T1000 (cell line): Measurements from ENCODE around the gene FAS.

Experiments used
- DNase-seq: peaks from one replicate; lab custom pipeline; 2025; ENCODE audit warnings: mixed read lengths; lab: John Stamatoyannopoulos, UW

Gene FAS

GRCh38 chr10:88990384-88991160, at the start of gene FAS:
FAS (plus strand) TSS chr10:88990798; CDS start chr10:88990877, 79 bp downstream.
- DNase-seq = peak; percentile 56

DNA sequence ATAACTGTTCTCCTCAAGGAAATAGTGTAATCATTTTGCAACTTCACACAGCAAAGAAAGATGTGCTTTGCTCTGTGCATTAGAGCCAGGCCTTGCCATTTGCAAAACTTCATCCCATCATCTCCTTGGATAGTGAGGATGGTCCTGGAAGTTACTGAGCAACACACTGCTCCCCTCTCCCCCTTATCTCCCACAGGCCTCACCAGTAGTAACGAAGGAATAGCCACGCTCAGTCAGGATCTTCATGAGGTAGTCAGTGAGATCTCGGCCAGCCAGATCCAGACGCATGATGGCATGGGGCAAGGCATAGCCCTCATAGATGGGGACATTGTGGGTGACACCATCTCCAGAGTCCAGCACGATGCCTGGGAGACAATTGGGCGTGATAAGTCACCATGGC, 49.6 kb upstream of the FAS start:
- DNase-seq = no peak

DNA sequence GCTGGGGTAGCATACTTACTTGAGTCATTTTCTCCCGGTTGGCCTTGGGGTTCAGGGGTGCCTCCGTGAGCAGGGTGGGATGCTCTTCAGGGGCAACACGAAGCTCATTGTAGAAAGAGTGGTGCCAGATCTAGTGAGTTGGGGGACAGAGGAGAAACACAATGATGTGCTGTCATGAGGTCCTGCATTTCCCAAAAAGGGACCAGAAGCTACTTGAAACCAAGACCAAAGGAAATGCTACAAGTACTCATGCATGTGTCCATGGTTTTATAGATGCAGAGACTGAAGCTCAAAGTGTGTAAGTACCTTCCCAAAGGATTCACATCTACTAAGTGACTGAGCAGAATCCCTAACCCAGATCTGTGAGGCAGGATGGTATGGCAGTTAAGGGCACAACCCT, 46.8 kb upstream of the FAS start:
- DNase-seq = no peak

- DNase-seq = no peak
Observed at GRCh38 chr10:88944813-88945212, 45.8 kb upstream of the FAS start.

DNA sequence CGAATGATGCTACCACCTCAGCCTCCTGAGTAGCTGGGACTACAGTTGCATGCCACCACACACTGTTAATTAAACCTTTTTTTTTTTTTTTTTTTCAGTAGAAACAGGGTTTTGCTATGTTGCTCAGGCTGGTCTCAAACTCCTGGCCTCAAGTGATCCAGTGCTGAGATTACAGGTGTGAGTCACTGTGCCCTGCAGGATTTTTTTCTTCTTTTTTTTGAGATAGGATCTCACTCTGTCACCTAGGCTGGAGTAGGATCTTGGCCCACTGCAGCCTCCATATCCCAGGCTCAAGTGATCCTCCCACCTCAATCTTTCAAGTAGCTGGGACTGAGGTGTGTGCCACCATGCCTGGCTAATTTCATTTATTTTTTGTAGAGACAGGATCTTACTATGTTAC, 44.4 kb upstream of the FAS start:
- DNase-seq = no peak

GRCh38 chr10:88946965-88947590, 43.5 kb upstream of the FAS start:
- DNase-seq = no peak

DNA sequence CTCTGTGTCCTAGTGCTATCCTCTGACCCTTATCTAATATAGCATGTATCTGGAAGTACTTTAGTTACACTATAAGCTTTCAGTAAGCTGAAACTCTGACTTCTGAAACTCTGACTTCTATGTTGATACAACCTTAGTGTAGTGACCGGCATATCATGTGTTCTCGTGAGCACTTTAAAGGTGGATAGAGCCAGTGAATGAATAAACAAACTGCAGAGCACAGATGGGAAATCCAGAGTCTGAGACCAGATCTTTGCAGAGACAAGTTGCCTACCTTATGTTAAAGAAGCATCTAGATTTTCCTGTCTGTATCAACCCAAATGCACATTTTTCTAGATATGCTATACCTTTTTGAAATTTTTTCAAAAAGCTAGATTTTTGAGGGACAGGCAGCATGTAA, 41.5 kb upstream of the FAS start:
- no peak for DNase-seq

GRCh38 chr10:88949912-88950837, 40.4 kb upstream of the FAS start:
- no peak for DNase-seq

DNA sequence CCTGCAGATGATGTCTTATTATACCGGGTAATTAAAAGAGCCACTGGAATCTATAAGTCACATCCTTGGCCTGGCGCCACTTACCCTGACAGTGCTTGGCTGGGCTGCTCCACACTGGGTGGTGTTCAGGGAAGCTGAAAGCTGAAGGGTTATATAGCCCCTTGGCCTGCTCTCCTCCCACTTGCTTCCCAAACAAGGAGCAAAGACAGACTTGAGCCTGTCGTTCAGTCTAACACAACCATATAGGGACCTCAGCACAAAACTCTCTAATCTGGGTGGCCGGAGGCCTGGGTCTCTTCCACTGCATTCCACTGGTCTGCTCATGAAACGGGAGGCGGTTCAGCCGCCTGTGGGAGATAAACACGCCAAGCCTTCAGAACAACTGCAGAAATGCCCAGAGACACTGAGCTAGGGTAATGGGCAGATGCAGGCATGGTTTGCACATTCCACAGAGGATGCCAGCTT, 37.9 kb upstream of the FAS start, which contains the start of gene ACTA2:
TSS of gene ACTA2 (minus strand) at position 127 of the 465 bp plus-strand sequence. CDS start 3,843 bp downstream, outside the sequence.
- no peak for DNase-seq

DNA sequence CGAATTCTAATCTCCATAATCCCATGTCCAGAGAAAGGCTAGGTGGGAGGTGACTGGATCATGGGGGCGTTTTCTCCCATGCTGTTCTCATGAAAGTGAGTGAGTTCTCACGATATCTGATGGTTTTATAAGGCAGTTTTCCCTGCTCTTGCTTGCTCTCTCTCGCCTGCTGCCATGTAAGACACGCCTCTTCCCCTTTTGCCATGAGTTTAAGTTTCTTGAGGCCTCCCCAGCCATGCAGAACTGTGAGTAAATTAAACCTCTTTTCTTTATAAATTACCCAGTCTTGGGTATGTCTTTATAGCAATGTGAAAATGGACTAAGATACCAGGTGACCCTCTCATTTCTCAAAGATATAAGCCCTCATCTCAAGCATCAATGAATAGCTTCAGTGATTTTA, 36.9 kb upstream of the FAS start:
- DNase-seq = no peak

- no peak for DNase-seq
Observed at GRCh38 chr10:88954458-88955083, 36.0 kb upstream of the FAS start.

- no peak for DNase-seq
Observed at GRCh38 chr10:88957381-88957780, 33.2 kb upstream of the FAS start.

- no peak for DNase-seq
Observed at GRCh38 chr10:88958721-88959120, 31.9 kb upstream of the FAS start.

DNA sequence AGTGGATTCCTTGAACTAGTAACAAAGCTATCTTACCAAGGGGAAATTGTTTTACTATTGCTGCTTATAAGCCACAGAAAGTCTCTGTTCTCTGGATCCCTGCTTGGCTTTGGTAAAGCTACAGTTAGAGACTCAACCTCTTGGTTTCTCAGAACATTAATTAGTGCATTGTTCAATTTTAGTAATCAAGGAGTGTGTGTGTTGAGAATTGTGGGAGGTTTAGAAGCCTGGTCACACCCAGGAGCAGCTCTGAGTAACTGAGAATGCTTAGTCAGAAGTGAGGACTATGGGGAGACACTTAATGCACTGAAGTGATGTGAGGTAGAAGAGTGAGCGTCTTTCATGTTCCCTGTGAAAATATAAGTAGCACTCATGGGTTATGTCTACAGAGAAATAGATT, 29.8 kb upstream of the FAS start:
- DNase-seq = no peak

GRCh38 chr10:88961266-88961665, 29.3 kb upstream of the FAS start:
- no peak for DNase-seq

DNA sequence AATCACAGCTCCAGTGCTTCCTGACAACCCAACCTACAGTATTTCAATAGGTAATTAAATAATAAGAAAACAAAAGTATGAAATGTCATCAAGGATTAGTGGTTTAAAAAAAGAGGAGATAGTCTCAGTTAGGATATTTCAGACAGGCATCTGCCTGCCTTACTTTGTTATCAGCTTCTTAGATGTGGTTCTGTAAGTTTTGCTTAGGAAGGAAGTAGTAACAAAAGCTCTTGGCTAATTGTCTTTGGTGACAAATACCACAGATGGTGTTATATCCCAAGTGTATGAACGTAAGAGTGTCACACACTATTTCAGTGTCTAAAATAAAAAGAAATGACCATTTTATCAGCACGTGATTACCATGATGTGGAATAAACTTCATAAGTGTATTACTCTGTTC, 28.3 kb upstream of the FAS start:
- DNase-seq = no peak

- DNase-seq = no peak
Observed at GRCh38 chr10:88963318-88963717, 27.3 kb upstream of the FAS start.

- DNase-seq = no peak
Observed at GRCh38 chr10:88964360-88964759, 26.2 kb upstream of the FAS start.

DNA sequence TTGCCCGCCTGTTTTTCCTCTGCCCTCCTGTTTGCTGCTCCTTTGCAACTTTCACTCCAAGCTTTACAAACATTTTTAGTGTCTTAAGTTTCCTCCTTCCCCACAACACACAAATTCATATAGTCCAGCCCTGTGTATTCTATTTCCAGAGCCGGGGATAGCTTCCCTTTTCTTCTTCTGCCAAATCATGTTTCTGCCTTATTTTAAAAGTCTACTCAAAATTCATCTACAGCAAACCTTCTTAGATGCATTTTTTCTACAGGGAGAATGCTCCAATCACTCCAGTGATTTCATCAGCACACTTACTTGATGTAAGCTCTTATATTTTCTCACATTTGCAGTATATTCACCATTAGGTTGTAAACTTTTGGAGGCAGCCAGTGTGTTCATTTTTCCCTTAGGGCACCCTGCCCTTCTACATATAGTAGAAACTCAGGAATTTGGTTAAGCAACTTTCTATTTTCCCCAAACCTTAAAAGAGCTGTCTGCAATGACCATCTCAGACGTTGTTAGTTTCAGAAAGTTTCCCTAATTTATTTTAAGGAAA, 25.7 kb upstream of the FAS start:
- no peak for DNase-seq

DNA sequence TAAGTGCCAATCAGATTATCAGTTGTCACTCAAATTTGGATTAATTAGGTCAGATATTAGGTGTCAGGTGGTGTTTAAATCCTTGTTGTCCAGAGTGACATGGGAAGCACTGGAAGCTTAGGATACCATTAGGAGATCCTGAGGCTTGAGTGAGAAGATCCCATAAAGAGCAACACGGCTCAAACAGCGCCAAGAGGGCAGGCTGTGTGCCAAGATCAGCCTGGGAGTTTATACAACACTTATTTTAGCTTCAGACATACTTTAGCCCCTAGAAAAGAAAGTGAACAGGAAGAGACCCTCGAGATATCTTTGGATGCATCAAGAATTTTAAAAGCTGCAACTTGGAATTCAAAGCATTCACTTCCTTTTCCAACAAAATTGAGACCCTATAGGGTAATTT, 23.8 kb upstream of the FAS start:
- DNase-seq = no peak

GRCh38 chr10:88968391-88968790, 22.2 kb upstream of the FAS start:
- no peak for DNase-seq
